ENCODE measurements around the gene SPARC.

GRCh38 chr5:151675611-151676313 lies 11.0 kb downstream of the SPARC start:
- TF ChIP-seq CTCF (IDR thresholded peaks at IDR 0.05) (no peak), EZH2 (IDR thresholded peaks at IDR 0.05) (no peak), EZH2phosphoT487 (IDR thresholded peaks at IDR 0.05) (no peak)
